ENCODE data around the gene WFDC1. TPM values are rescaled to one million over a fixed set of nuclear protein-coding genes. Genes with fewer than 3 reads are reported as not detected.

WFDC1 gene
- total RNA-seq, 2 experiments from 2014 or later: not detected

DNA sequence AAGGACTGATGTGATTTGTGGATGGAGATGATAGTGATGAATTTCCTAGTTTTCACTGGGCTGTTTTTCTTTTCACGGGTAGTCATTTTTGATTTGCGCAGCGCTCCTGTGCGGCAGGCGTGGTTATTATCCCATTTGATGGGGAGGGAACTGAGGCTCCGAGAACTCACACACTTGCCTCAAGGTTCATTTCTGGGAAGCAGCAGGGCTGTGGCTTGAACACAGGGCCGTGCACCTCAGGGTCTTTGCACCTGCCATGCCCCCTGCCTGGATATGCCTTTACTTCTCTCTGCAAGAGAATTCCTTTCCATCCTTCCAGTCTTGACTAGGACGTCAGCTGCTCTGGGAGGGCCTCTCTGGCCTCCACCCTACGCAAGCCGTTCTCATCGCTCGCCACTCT, 16.3 kb upstream of the WFDC1 start:
- Mint-ChIP-seq H3K36me3 (ENCODE audit: low read depth) (no peaks in the 10 kb centered on the region), H3K9me3 (no peaks in the 10 kb centered on the region), H3K4me3 (no peak overlapping the region), H3K27ac (no peak overlapping the region), H3K27me3 (peaks cover 2% of the 10 kb centered on the region), H3K4me1 (peaks cover 1% of the 10 kb centered on the region)
- CTCF ChIA-PET: no interaction called here
- no peak for DNase-seq
- POLR2A ChIA-PET: no interaction called here

DNA sequence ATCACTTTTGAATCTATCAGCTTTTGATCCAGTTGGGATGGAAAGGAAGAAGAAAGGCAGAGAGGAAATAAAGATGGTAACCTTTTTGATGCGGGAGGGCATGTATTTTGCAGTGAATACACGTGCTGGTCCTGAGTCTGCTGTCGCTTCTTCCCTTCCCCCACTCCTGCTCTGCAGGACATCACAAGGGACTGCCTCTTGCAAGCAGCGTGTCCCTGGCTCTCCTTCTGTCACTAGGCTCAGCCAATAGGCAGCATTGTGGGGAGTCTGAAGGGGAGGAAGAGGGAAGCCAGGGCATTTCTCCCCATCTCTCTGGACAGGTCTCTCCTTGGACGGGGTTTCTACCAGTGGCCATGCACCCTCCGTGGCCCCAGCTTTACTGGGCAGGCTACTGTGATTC, 15.7 kb upstream of the WFDC1 start:
- Mint-ChIP-seq H3K27me3 (peaks cover 2% of the 10 kb centered on the region), H3K36me3 (ENCODE audit: low read depth) (no peaks in the 10 kb centered on the region), H3K27ac (no peak overlapping the region), H3K9me3 (no peaks in the 10 kb centered on the region), H3K4me3 (no peak overlapping the region), H3K4me1 (peaks cover 1% of the 10 kb centered on the region)
- no peak for DNase-seq
- ChIA-PET POLR2A (no interaction called here), CTCF (no interaction called here)

DNA sequence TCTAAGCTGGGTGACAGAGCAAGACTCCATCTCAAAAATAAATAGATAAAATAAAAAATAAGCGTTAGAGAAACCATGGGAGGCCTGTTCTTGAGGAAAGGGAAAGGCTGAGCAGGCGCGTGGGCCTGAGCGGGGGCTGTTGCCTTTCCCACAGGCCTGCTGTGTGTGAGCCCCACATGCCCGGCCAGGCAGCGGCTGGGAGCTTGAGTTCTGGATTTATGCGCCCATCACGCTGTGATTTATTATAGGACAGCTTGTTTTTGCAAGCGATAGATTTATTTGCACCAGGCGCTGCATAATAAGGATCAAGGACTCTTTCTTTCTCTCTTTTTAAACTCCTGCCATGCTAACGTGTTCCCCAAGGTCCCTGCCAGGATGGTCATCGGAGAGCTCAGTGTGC, 14.8 kb upstream of the WFDC1 start:
- Mint-ChIP-seq H3K27me3 (peaks cover 2% of the 10 kb centered on the region), H3K9me3 (no peaks in the 10 kb centered on the region), H3K4me1 (peaks cover 1% of the 10 kb centered on the region), H3K36me3 (ENCODE audit: low read depth) (no peaks in the 10 kb centered on the region), H3K4me3 (no peak overlapping the region), H3K27ac (no peak overlapping the region)
- ChIA-PET CTCF (interaction anchor here (1.0 kb wide), 1 partner anchor 204 kb away, joined by 4 read pairs; no protein-coding TSS in a partner anchor), POLR2A (no interaction called here)
- DNase-seq: no peak

DNA sequence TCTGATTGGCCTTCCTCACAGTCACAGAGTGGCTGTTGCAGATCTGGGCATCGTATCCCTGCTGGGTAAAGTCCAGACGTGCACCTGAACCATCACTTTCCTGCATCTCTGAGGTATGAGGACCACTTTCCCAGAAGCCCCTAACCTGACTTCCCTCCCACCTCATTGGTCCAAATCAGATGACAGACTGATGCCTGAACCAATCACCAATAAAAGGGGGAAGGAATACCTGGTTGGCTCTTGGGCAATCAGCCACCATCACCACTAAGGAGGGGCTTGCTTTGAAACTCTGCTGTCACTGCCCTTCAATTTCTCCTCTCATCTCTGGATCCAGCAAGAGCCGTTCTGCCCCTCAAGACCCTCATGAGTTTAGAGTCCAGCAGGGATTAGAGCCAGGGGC, 13.6 kb upstream of the WFDC1 start:
- POLR2A ChIA-PET: no interaction called here
- no peak overlapping the region for H3K27ac Mint-ChIP-seq
- no peak for DNase-seq
- peaks cover 1% of the 10 kb centered on the region for H3K4me1 Mint-ChIP-seq
- peaks cover 2% of the 10 kb centered on the region for H3K27me3 Mint-ChIP-seq
- H3K9me3 Mint-ChIP-seq: no peaks in the 10 kb centered on the region
- no peaks in the 10 kb centered on the region for H3K36me3 Mint-ChIP-seq (ENCODE audit: low read depth)
- CTCF ChIA-PET: no interaction called here
- no peak overlapping the region for H3K4me3 Mint-ChIP-seq

DNA sequence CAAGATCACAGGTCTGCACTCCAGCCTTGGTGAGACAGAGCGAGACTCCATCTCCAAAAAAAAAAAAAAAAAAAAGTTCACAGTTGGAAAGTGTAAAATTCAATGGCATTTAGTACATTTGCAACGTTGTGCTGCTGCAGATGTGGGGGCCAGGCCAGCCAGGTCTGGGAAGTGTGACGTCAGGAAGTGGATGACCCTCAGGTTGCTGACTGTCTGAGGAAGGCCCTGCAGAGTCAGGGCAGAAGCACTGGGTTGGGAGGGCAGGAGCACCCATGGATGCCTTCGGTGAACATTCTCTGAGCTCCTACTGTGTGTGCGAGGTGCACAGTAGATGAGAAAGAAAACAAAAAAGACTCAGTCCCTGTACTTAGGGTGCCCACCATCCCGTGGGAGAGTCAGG, 12.1 kb upstream of the WFDC1 start:
- Mint-ChIP-seq H3K27ac (no peak overlapping the region), H3K4me1 (peaks cover 1% of the 10 kb centered on the region), H3K4me3 (no peak overlapping the region), H3K36me3 (ENCODE audit: low read depth) (no peaks in the 10 kb centered on the region), H3K27me3 (peaks cover 2% of the 10 kb centered on the region), H3K9me3 (no peaks in the 10 kb centered on the region)
- no peak for DNase-seq
- CTCF ChIA-PET: interaction anchor here (0.6 kb wide), 1 partner anchor 559 kb away, joined by 3 read pairs; no protein-coding TSS in a partner anchor
- POLR2A ChIA-PET: no interaction called here

DNA sequence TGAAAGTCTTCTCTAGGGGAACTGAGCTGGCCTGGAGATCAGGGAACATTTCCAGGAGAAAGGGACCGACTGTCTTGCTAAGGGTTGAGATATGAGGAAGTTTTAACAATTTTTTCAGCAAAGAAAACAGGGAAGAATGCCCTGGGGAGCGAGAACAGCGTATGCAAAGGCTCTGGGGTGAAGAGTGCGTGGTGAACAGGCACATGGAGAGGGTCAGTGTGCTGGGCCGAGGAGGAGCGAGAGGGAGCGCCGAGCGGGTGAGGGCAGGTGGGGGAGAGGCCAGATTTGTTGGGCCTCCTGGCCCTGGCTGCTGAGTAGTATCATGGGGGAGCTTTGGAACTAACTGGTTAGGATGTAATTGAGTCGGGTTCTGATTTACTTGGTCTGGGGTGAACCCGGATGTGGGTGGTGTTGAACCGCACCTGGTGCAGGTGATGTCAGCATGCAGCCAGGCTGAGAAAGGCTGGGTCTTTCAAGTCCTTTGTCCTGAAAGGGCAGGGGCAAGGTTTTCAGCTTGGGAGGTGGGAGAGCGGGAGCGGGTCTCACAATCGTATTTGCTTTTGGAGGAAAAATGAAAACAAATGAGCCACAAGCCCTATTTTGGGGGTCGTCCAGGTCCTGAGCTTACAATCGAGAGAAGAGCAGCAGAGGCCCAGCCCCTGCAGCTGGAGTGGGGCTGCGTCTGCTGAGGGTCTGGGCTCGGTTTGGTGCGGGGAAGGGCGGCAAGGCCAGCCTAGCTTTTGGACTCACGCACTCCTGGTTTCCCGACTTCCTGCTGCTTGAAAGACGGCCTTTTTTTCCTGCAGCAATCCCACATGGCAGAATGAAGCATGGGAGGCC, 11.1 kb upstream of the WFDC1 start:
- no peaks in the 10 kb centered on the region for H3K9me3 Mint-ChIP-seq
- ChIA-PET POLR2A (no interaction called here), CTCF (interaction anchor here (0.6 kb wide), 1 partner anchor 54 kb away, joined by 4 read pairs; no protein-coding TSS in a partner anchor)
- H3K27me3 Mint-ChIP-seq: peaks cover 2% of the 10 kb centered on the region
- H3K4me1 Mint-ChIP-seq: no peaks in the 10 kb centered on the region
- H3K27ac Mint-ChIP-seq: no peak overlapping the region
- DNase-seq: no peak
- no peaks in the 10 kb centered on the region for H3K36me3 Mint-ChIP-seq (ENCODE audit: low read depth)
- H3K4me3 Mint-ChIP-seq: no peak overlapping the region

DNA sequence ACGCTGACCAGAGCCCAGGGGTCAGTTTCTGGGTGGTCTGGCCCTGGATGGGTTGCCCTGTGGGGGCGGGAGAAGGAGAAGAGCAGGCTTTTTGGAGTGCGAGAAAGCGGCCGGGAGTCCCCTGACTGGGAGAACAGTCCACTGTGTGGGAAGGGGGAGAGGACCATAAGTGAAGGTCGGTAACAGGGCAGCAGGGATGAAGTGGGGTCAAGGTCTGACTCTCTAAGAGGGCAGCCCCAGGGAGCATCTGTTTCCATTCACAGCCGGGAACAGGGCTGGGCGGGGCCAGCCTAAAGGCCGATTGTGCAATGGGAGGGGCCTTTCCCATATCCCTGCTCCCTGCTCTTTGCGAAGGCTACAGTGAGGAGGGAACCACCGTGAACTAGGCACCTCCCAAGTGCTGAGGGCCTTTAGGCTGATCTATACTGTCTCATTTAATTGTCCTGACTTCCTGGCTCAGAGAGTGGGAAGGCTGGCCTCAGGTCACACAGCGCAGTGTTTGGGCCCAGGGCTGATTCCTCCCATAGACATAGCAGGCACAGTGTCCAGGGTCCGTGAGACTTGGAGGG, 10.4 kb upstream of the WFDC1 start:
- Mint-ChIP-seq H3K36me3 (ENCODE audit: low read depth) (no peaks in the 10 kb centered on the region), H3K4me1 (no peaks in the 10 kb centered on the region), H3K27ac (no peak overlapping the region), H3K9me3 (no peaks in the 10 kb centered on the region), H3K27me3 (peaks cover 4% of the 10 kb centered on the region), H3K4me3 (no peak overlapping the region)
- no peak for DNase-seq
- CTCF ChIA-PET: no interaction called here
- POLR2A ChIA-PET: no interaction called here

DNA sequence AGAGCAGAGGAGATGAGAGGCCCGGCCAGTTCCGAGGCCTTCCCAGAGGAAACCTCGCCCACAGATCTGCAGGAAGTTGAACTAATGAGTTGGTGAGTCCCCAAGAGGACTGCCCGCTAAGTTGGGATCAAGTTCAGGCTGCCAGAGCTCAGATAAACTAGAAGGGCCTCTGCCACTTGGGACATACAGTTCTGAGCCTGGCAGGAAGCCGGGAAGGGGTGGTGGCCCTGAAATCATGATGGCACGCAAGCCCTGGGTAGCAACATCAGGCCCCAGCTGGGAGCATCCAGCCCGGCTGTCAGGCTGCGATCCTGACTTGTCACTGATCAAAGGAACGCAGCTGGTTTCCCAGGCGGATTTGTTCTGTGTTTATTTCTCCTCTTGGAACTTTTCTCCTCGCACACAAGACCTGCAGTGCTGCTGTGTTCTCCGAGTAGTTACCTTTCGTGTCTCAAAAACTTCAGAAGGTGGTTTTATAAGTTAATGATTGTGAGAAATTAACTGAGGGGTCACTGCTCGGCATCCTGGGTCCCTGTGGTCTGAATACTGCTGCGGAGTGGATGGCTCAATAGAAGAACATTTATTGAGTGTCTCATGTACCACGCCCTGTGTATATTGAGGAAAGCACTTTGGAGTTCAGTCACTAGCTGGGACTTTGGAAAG, 8.0 kb upstream of the WFDC1 start:
- Mint-ChIP-seq H3K4me1 (no peaks in the 10 kb centered on the region), H3K4me3 (no peak overlapping the region), H3K36me3 (ENCODE audit: low read depth) (no peaks in the 10 kb centered on the region), H3K27ac (no peak overlapping the region), H3K27me3 (peaks cover 6% of the 10 kb centered on the region), H3K9me3 (no peaks in the 10 kb centered on the region)
- no peak for DNase-seq
- POLR2A ChIA-PET: no interaction called here
- CTCF ChIA-PET: interaction anchor here (0.6 to 1.0 kb wide), 2 partner anchors 100 to 190 kb away, joined by 3 to 5 read pairs; partner anchors contain the start of gene TAF1C

DNA sequence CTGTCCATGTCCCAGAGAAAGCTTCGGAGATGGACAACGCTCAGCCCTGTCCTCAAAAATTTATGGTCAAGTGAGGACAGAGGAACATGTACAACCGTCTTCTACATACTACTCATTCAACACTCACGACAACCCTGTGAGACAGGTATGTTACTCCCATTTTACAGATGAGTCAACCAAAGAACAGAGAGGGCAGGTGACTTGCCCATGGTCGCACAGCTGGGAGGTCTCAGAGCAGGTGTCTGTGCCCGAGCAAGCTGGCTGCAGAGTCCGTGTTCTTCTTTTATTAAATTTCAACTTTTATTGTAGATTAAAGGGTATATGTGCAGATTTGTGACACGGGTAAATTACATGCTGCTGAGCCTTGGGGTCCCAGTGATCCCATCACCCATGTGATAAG, 5.8 kb upstream of the WFDC1 start:
- H3K9me3 Mint-ChIP-seq: no peaks in the 10 kb centered on the region
- no peaks in the 10 kb centered on the region for H3K36me3 Mint-ChIP-seq (ENCODE audit: low read depth)
- POLR2A ChIA-PET: no interaction called here
- CTCF ChIA-PET: no interaction called here
- H3K4me3 Mint-ChIP-seq: no peak overlapping the region
- no peaks in the 10 kb centered on the region for H3K4me1 Mint-ChIP-seq
- H3K27me3 Mint-ChIP-seq: peaks cover 17% of the 10 kb centered on the region
- no peak overlapping the region for H3K27ac Mint-ChIP-seq
- no peak for DNase-seq

DNA sequence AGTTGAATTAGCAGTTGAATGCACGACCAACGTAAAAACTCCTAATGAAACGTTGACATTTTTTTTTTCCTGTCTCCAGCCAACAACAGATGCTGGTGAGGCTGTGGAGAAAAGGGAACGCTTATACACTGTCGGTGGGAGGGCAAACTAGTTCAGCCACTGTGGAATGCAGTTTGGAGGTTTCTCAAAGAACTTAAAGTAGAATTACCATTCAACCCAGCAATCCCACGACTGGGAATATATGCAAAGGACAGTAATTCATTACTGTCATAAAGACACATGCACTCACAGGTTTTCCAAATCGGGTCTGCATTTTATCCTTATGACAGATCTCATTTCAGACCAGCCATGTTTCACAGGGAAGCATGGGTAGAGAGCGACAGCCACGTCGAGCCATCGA, 3.5 kb upstream of the WFDC1 start:
- H3K4me3 Mint-ChIP-seq: no peak overlapping the region
- H3K27me3 Mint-ChIP-seq: peaks cover 40% of the 10 kb centered on the region
- no peaks in the 10 kb centered on the region for H3K36me3 Mint-ChIP-seq (ENCODE audit: low read depth)
- H3K9me3 Mint-ChIP-seq: no peaks in the 10 kb centered on the region
- no peak overlapping the region for H3K27ac Mint-ChIP-seq
- CTCF ChIA-PET: interaction anchor here (0.6 kb wide), 1 partner anchor 14 kb away, joined by 3 read pairs; no protein-coding TSS in a partner anchor
- H3K4me1 Mint-ChIP-seq: no peaks in the 10 kb centered on the region
- POLR2A ChIA-PET: interaction anchor here (0.8 kb wide), 1 partner anchor 86 kb away, joined by 5 read pairs; no protein-coding TSS in a partner anchor
- no peak for DNase-seq

DNA sequence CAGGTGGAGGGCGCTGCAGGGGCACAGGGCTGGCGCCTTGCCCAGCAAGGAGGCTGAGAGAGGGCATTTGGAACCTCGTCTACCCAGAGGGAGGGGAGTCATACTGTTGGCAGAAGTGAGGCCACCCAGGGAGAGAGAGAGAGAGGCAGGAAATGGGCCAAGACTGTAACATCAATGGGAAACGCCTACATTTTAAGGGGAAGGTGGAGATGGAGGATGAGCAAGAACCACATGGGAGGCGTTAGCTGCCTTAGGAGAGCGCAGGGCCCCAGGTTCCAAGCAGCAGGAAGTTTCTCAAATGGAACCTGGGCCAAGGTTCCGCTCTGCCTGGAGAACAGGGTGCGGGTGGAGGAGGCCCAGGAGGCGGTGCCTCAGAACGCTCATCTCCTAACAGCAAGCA, 2.7 kb upstream of the WFDC1 start:
- H3K27me3 Mint-ChIP-seq: peaks cover 45% of the 10 kb centered on the region
- CTCF ChIA-PET: no interaction called here
- POLR2A ChIA-PET: no interaction called here
- no peak overlapping the region for H3K4me3 Mint-ChIP-seq
- no peaks in the 10 kb centered on the region for H3K9me3 Mint-ChIP-seq
- no peak overlapping the region for H3K27ac Mint-ChIP-seq
- no peaks in the 10 kb centered on the region for H3K4me1 Mint-ChIP-seq
- DNase-seq: no peak
- no peaks in the 10 kb centered on the region for H3K36me3 Mint-ChIP-seq (ENCODE audit: low read depth)

DNA sequence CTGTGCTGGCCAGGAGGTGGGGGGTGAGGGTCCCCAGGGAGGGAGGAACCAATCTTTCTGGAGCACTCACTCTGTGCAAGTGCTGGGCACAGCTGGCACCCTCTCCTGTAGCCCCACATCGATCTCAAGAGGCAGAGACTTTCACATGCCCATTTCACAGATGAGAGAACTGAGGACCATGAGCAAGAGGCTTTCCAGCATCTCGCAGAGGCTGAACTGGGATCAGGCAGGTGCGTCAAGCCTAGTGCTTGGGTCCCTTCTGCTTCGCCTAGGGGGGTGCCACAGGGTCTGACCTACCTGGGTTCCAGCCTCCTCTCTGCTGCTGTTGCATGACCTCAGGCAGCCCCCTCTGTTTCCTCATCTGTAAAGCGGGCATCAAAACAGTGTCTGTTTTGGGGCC, 1.3 kb upstream of the WFDC1 start:
- no peaks in the 10 kb centered on the region for H3K36me3 Mint-ChIP-seq (ENCODE audit: low read depth)

DNA sequence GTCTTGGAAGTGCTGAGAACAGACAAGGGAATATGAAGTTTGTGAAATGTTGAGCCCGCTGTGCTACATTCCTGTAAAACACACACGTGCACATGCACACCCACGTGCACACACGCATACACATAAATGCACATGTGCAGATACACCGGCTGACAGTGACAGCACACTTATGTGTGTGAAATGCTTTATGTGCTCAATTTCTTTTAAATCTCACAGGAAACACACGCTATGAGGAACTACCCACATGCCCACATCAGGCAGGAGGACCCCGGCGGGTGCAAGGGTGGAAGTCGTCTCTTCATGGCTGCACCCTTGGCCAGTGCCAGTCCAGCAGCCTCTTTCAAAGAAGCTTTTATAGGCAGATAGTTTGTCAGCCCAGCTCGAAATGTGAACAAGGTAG, 561 bp upstream of the WFDC1 start:
- Mint-ChIP-seq H3K27ac (no peak overlapping the region), H3K4me3 (no peak overlapping the region), H3K27me3 (peaks cover 42% of the 10 kb centered on the region), H3K9me3 (no peaks in the 10 kb centered on the region), H3K36me3 (ENCODE audit: low read depth) (no peaks in the 10 kb centered on the region), H3K4me1 (no peaks in the 10 kb centered on the region)
- POLR2A ChIA-PET: no interaction called here
- DNase-seq: no peak
- CTCF ChIA-PET: no interaction called here

More for the DNA sequence above, 1.3 kb upstream of the WFDC1 start:
- Mint-ChIP-seq H3K4me3 (no peak overlapping the region), H3K27me3 (peaks cover 45% of the 10 kb centered on the region), H3K4me1 (no peaks in the 10 kb centered on the region), H3K27ac (no peak overlapping the region), H3K9me3 (no peaks in the 10 kb centered on the region)
- ChIA-PET POLR2A (no interaction called here), CTCF (no interaction called here)
- DNase-seq: no peak

Measured in activated CD4-positive, alpha-beta T cell treated with anti-CD3 and anti-CD28 coated beads, Interleukin-2, amount 10 ng/mL, durations not matched to agents 7 days and 5 days (primary cell).